ENCODE data around the gene ZMYND8.
"Not testable (repeated sequence)": the region's sequence is repeated elsewhere in the genome, so short reads cannot be mapped to it uniquely, and the experiment has no call there.

DNA sequence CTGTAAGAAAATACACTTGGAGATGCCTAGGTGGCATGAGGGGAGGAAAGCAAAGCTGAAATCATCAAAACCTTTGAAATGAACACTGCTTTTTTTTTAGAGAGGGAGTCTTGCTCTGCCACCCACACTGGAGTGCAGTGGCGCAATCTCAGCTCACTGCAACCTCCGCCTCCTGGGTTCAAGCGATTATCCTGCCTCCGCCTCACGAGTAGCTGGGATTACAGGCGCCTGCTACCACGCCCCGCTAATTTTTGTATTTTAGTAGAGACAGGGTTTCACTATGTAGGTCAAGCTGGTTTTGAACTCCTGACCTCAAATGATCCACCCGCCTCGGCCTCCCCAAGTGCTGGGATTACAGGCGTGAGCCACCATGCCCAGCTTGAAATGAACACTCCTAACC, 111.3 kb downstream of the ZMYND8 start:
- not testable (repeated sequence) for TF ChIP-seq CTCF, POLR2A (IDR thresholded peaks at IDR 0.05)

Measured in thyroid gland (tissue), 4 donors.